IMR-90 (cell line): ENCODE data around the gene DDX46. TPM values are rescaled to one million over a fixed set of nuclear protein-coding genes. Genes with fewer than 3 reads are reported as not detected.

Experiments used
- ATAC-seq: fragments of 200-7000 bp; cut with Tn5 transposase; 2 replicates; pipeline ENCODE4 v1.9.1; 2020; ENCODE audit warnings: low read depth, mild to moderate bottlenecking, moderate library complexity
- BruUV-seq: library from RNA; stranded (reverse); fragments of 400-500 nt; replicated peaks from 2 replicates; lab custom pipeline; 2021; lab: Mats Ljungman, UMichigan
- CTCF ChIA-PET: fragments of 300-600 bp; formaldehyde crosslinking; extraction: SDS; loops from one replicate; lab custom pipeline; 2021; ENCODE audit warnings: antibody characterized with exemption; lab: Yijun Ruan, JAX
- POLR2A ChIA-PET: fragments of 300-600 bp; sonication (Branson Sonifier 250); formaldehyde crosslinking; loops from one replicate; lab custom pipeline; 2022; ENCODE audit warnings: antibody characterized with exemption; ENCODE audit not compliant: unreplicated experiment; lab: Charles Lee
- DNase-seq: peaks from one replicate; pipeline ENCODE4 v3.0.0; 2013
- H2AFZ ChIP-seq: replicated peaks from 2 replicates; pipeline ENCODE3; 2013; ENCODE audit warnings: low read length, mild to moderate bottlenecking; ENCODE audit not compliant: poor library complexity
- H2AK5ac ChIP-seq: 2 replicates; pipeline ENCODE4 v1.6.1; 2013; ENCODE audit warnings: low read depth, low read length, inconsistent platforms
- H2AK9ac ChIP-seq: replicated peaks from 2 replicates; pipeline ENCODE3; 2013; ENCODE audit warnings: mild to moderate bottlenecking, low read depth, low read length, moderate library complexity; ENCODE audit not compliant: poor library complexity
- H2BK120ac ChIP-seq: 2 replicates; pipeline ENCODE4 v1.6.1; 2013; ENCODE audit warnings: low read depth, low read length, inconsistent platforms
- H2BK15ac ChIP-seq: 3 replicates; pipeline ENCODE4 v1.6.1; 2013; ENCODE audit warnings: low read depth, low read length, inconsistent platforms
- H2BK20ac ChIP-seq: 2 replicates; pipeline ENCODE4 v1.6.1; 2013; ENCODE audit warnings: low read depth, mild to moderate bottlenecking, inconsistent platforms, low read length, moderate library complexity
- H2BK5ac ChIP-seq: 2 replicates; pipeline ENCODE4 v1.6.1; 2013; ENCODE audit warnings: mild to moderate bottlenecking, low read depth, low read length, inconsistent platforms; ENCODE audit not compliant: poor library complexity, severe bottlenecking
- H3K14ac ChIP-seq: replicated peaks from 2 replicates; pipeline ENCODE4 v1.6.1; 2013; ENCODE audit warnings: low read depth, low read length, inconsistent platforms
- H3K18ac ChIP-seq: 2 replicates; pipeline ENCODE4 v1.6.1; 2013; ENCODE audit warnings: low read depth, low read length, control low read depth
- H3K23ac ChIP-seq: 2 replicates; pipeline ENCODE4 v1.6.1; 2013; ENCODE audit warnings: low read depth, low read length, inconsistent platforms
- H3K27ac ChIP-seq: 2 replicates; pipeline ENCODE4 v1.5.1; 2013; ENCODE audit warnings: mild to moderate bottlenecking, control low read depth, low read length; ENCODE audit not compliant: insufficient read depth
- H3K27me3 ChIP-seq: 2 replicates; pipeline ENCODE4 v1.6.1; 2013; ENCODE audit warnings: low read length; ENCODE audit not compliant: control insufficient read depth, insufficient read depth
- H3K36me3 ChIP-seq: 2 replicates; pipeline ENCODE4 v1.6.1; 2013; ENCODE audit warnings: low read length, mixed read lengths; ENCODE audit not compliant: control insufficient read depth, insufficient read depth
- H3K4ac ChIP-seq: 2 replicates; pipeline ENCODE4 v1.6.1; 2013; ENCODE audit warnings: low read depth, low read length, inconsistent platforms
- H3K4me1 ChIP-seq: 2 replicates; pipeline ENCODE4 v1.6.1; 2013; ENCODE audit warnings: low read length, mixed read lengths; ENCODE audit not compliant: control insufficient read depth, insufficient read depth
- H3K4me2 ChIP-seq: 2 replicates; pipeline ENCODE4 v1.6.1; 2013; ENCODE audit warnings: low read depth, mild to moderate bottlenecking, control low read depth, low read length, moderate library complexity
- H3K4me3 ChIP-seq: 2 replicates; pipeline ENCODE4 v1.5.1; 2013; ENCODE audit warnings: low read depth, mild to moderate bottlenecking, control low read depth, low read length, moderate library complexity; ENCODE audit not compliant: insufficient read depth
- H3K56ac ChIP-seq: 2 replicates; pipeline ENCODE4 v1.6.1; 2013; ENCODE audit warnings: low read length, inconsistent platforms; ENCODE audit not compliant: insufficient read depth; ENCODE audit errors: extremely low read depth
- H3K79me1 ChIP-seq, 2 experiments: 2 replicates each; pipeline ENCODE4 v1.6.1; 2013; ENCODE audit warnings: low read length in 2 of 2, inconsistent platforms in 1 of 2, low read depth in 1 of 2
- H3K9ac ChIP-seq: 2 replicates; pipeline ENCODE4 v1.6.1; 2013; ENCODE audit warnings: low read depth, low read length, control low read depth
- H3K9me1 ChIP-seq: 2 replicates; pipeline ENCODE4 v1.6.1; 2013; ENCODE audit warnings: low read length, inconsistent platforms; ENCODE audit not compliant: insufficient read depth
- H3K9me3 ChIP-seq: 2 replicates; pipeline ENCODE4 v1.6.1; 2013; ENCODE audit warnings: low read length; ENCODE audit not compliant: control insufficient read depth, insufficient read depth
- H4K20me1 ChIP-seq: 2 replicates; pipeline ENCODE4 v1.6.1; 2013; ENCODE audit warnings: low read length, inconsistent platforms; ENCODE audit not compliant: insufficient read depth
- H4K5ac ChIP-seq: 2 replicates; pipeline ENCODE4 v1.6.1; 2013; ENCODE audit warnings: mild to moderate bottlenecking, low read depth, low read length, control low read depth
- H4K8ac ChIP-seq, 2 experiments: 2 replicates each; pipeline ENCODE4 v1.6.1; 2013; ENCODE audit warnings: low read depth in 2 of 2, low read length in 2 of 2, control low read depth in 1 of 2, inconsistent platforms in 1 of 2
- H4K91ac ChIP-seq: 2 replicates; pipeline ENCODE4 v1.6.1; 2013; ENCODE audit warnings: low read depth, low read length, inconsistent platforms; ENCODE audit not compliant: insufficient read depth
- CHD1 ChIP-seq: IDR thresholded peaks from 2 replicates; pipeline ENCODE4 v1.6.1; 2012; ENCODE audit warnings: low read depth, low read length, improper control_type of control experiment
- RCOR1 ChIP-seq: IDR thresholded peaks from 2 replicates; pipeline ENCODE4 v1.6.1; 2012; ENCODE audit warnings: mild to moderate bottlenecking, low read length, improper control_type of control experiment; ENCODE audit not compliant: insufficient replicate concordance
- WGBS, 2 experiments: methylation state at CpG; one replicate each; pipeline versions ENCODE4 v1.1.5 to v1.1.7; 2013; ENCODE audit warnings: missing lambda C conversion rate in 2 of 2; ENCODE audit not compliant: insufficient read length in 1 of 2; ENCODE audit errors: extremely low coverage in 2 of 2; 5-methylcytosine and 5-hydroxymethylcytosine counted together
- dilution Hi-C: fragments of 300-500 bp; cut with HindIII; formaldehyde crosslinking; loops from one replicate; pipeline ENCODE4 v1.14.3; 2018; ENCODE audit warnings: low sequenced_read_pairs; ENCODE audit not compliant: unreplicated experiment
- in situ Hi-C: fragments of 300-500 bp; cut with MboI; formaldehyde crosslinking; loops from 3 replicates; pipeline ENCODE4 v1.14.3; 2019; ENCODE audit warnings: low sequenced_read_pairs, inconsistent platforms, mixed read lengths
- intact Hi-C: fragments of 100-400 bp; cut with micrococcal nuclease; formaldehyde crosslinking; loops from 2 replicates; pipeline ENCODE4 v1.10.0; 2022
- polyA plus RNA-seq, 3 experiments: library from polyadenylated mRNA; depleted of rRNA; stranded (reverse); fragments of >200 nt; gene quantifications; 2 replicates each; pipeline ENCODE4 v1.2.3, GENCODE V29; 2012; ENCODE audit warnings: low replicate concordance in 1 of 3
- total RNA-seq: library from RNA; depleted of rRNA; stranded (reverse); fragments of >200 nt; gene quantifications from 2 replicates; pipeline ENCODE4 v1.2.3, GENCODE V29; 2012
- TF ChIP-seq, protein P1 (sequence below): conservative IDR thresholded peaks from 2 replicates; pipeline ENCODE4 v1.5.1; 2012; ENCODE audit warnings: mild to moderate bottlenecking, low read depth, low read length, improper control_type of control experiment
- TF ChIP-seq, protein P2 (sequence below): fragments of 150-350 bp; IDR thresholded peaks from 2 replicates; pipeline ENCODE4 v1.6.1; 2017; ENCODE audit warnings: mild to moderate bottlenecking, antibody characterized with exemption, low read length, low read depth

DDX46 gene
- total and polyA plus RNA-seq, 2 of the 4 experiments (the other 2 are of a cell fraction), result 22.5 to 26.0 TPM

DNA sequence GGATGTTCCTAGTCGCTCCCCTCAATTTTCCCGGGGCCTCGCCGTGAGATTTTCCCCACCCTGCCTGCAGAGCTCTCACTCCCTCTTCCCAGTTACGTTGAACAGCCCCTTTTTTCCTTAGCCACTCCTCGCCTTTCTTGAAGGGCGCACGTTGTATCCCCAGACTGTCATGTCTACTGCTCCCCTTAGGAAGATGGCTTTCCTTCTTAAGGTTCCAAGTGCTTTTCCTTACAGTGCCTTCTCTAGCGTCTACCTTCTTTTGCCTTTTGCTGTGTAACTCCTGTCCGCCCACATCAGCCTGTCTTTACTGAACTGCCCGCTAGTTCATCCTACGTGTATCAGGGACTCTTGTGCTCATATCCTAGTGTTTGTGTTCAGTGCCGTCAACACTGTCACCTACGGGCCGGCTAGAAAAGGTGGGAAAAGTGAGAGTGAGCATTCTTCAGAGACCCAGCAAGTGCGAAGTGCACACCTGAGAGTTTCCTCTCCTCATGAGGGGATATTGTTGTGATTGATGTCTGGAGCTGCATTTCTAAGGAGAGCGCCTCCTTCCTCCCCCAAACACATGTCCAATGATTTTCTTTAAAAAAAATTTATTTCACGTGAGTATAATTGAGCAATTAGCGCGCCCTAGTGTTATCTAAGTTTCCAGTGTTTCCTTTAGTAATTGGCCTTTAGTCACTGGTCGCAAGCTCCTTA is 19.5 kb upstream of the DDX46 start (continued):
- TF ChIP-seq, protein P1, sequence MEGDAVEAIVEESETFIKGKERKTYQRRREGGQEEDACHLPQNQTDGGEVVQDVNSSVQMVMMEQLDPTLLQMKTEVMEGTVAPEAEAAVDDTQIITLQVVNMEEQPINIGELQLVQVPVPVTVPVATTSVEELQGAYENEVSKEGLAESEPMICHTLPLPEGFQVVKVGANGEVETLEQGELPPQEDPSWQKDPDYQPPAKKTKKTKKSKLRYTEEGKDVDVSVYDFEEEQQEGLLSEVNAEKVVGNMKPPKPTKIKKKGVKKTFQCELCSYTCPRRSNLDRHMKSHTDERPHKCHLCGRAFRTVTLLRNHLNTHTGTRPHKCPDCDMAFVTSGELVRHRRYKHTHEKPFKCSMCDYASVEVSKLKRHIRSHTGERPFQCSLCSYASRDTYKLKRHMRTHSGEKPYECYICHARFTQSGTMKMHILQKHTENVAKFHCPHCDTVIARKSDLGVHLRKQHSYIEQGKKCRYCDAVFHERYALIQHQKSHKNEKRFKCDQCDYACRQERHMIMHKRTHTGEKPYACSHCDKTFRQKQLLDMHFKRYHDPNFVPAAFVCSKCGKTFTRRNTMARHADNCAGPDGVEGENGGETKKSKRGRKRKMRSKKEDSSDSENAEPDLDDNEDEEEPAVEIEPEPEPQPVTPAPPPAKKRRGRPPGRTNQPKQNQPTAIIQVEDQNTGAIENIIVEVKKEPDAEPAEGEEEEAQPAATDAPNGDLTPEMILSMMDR, result 0 out of 2 replicates have a peak, but pooled peaks have one; percentile 5
- TF ChIP-seq CHD1, result no peak

DNA sequence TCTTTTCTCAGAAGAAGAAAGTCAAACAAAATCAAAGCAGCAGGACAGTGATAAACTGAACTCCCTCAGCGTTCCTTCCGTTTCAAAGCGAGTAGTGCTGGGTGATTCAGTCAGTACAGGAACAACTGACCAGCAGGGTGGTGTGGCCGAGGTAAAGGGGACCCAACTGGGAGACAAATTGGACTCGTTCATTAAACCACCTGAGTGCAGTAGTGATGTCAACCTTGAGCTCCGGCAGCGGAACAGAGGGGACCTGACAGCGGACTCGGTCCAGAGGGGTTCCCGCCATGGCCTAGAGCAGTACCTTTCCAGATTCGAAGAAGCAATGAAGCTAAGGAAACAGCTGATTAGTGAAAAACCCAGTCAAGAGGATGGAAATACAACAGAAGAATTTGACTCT is 17.5 kb upstream of the DDX46 start:
- H3K4me2 ChIP-seq, result no peak overlapping the region
- dilution Hi-C loops (no loop called here), intact Hi-C loops (no loop called here), in situ Hi-C loops (no loop called here)
- no TSS peak for BruUV-seq
- no peak overlapping the region for H3K27ac ChIP-seq
- H2AK5ac ChIP-seq, result no peak overlapping the region
- H2AFZ ChIP-seq, result no peak overlapping the region
- DNase-seq (no peak), ATAC-seq (no peak)
- H4K8ac ChIP-seq, result no peak overlapping the region
- TF ChIP-seq RCOR1, result no peak
- TF ChIP-seq, protein P2, sequence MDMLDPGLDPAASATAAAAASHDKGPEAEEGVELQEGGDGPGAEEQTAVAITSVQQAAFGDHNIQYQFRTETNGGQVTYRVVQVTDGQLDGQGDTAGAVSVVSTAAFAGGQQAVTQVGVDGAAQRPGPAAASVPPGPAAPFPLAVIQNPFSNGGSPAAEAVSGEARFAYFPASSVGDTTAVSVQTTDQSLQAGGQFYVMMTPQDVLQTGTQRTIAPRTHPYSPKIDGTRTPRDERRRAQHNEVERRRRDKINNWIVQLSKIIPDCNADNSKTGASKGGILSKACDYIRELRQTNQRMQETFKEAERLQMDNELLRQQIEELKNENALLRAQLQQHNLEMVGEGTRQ, result no peak
- no peak overlapping the region for H3K23ac ChIP-seq
- H3K27me3 ChIP-seq, result no peaks in the 10 kb centered on the region
- 91% methylated on average over 5 of the region's 11 CpGs; no CpG with 5 or more reads in 1 of the 2 experiments for WGBS, 2 experiments
- no peaks in the 10 kb centered on the region for H3K9me3 ChIP-seq
- H2AK9ac ChIP-seq, result no peak overlapping the region
- peaks cover 3% of the 10 kb centered on the region; the same call in 1 of the 2 replicates for H3K4me1 ChIP-seq
- H3K4ac ChIP-seq, result no peak overlapping the region
- H3K18ac ChIP-seq, result no peak overlapping the region
- H2BK120ac ChIP-seq, result no peak overlapping the region
- H3K14ac ChIP-seq, result no peak overlapping the region
- H3K9ac ChIP-seq, result no peak overlapping the region
- no peak overlapping the region for H3K4me3 ChIP-seq
- H2BK5ac ChIP-seq, result no peak overlapping the region
- no peak overlapping the region for H4K5ac ChIP-seq
- ChIA-PET CTCF (no interaction called here), POLR2A (no interaction called here)
- peaks cover 14 to 37% of the 10 kb centered on the region in 2 experiments for H3K79me1 ChIP-seq
- H3K56ac ChIP-seq, result no peak overlapping the region
- no peak overlapping the region for H2BK20ac ChIP-seq
- H3K9me1 ChIP-seq, result no peaks in the 10 kb centered on the region; the same call in 1 of the 2 replicates
- H3K36me3 ChIP-seq, result peaks cover 4% of the 10 kb centered on the region; the same call in 1 of the 2 replicates
- H4K20me1 ChIP-seq, result peaks cover 6% of the 10 kb centered on the region; the same call in 1 of the 2 replicates
- no peak overlapping the region for H2BK15ac ChIP-seq
- no peak overlapping the region for H4K91ac ChIP-seq
